Measurements from ENCODE around the gene CAPN15. TPM values are rescaled to one million over a fixed set of nuclear protein-coding genes. Genes with fewer than 3 reads are reported as not detected.

The CAPN15 gene
- total RNA-seq, 4 donors from 2014 or later, result 59.9 to 86.4 (median 75.2) TPM

GRCh38 chr16:508884-509736 is 18.4 kb upstream of the CAPN15 start:
- H3K27me3 ChIP-seq, result no peaks in the 10 kb centered on the region
- no peak overlapping the region for H3K4me3 ChIP-seq
- peak in 1 of 2 donors; percentile 67 for DNase-seq (ENCODE audit: low spot score in 2 of 2)
- peaks cover 22% of the 10 kb centered on the region for H3K36me3 ChIP-seq
- TF ChIP-seq CTCF (IDR thresholded peaks at IDR 0.05) (no peak), POLR2AphosphoS5 (IDR thresholded peaks at IDR 0.05) (no peak), EP300 (IDR thresholded peaks at IDR 0.05) (no peak), POLR2A (IDR thresholded peaks at IDR 0.05) (no peak)
- H3K27ac ChIP-seq, result no peak overlapping the region
- 88% methylated on average over 18 of the region's 18 CpGs for WGBS
- no peaks in the 10 kb centered on the region for H3K4me1 ChIP-seq
- no peaks in the 10 kb centered on the region for H3K9me3 ChIP-seq

- Histone ChIP-seq H3K9me3 (no peaks in the 10 kb centered on the region), H3K4me1 (no peaks in the 10 kb centered on the region), H3K36me3 (peaks cover 25% of the 10 kb centered on the region), H3K4me3 (no peak overlapping the region), H3K27me3 (no peaks in the 10 kb centered on the region), H3K27ac (no peak overlapping the region)
- 94% methylated on average over 6 of the region's 35 CpGs for whole genome bisulfite sequencing
- no peak for DNase-seq (ENCODE audit: low spot score in 2 of 2)
- TF ChIP-seq CTCF (IDR thresholded peaks at IDR 0.05) (no peak), POLR2A (IDR thresholded peaks at IDR 0.05) (no peak), POLR2AphosphoS5 (IDR thresholded peaks at IDR 0.05) (no peak), EP300 (IDR thresholded peaks at IDR 0.05) (no peak)
Measured at GRCh38 chr16:510066-510825, 17.3 kb upstream of the CAPN15 start.

- Histone ChIP-seq H3K9me3 (no peaks in the 10 kb centered on the region), H3K4me1 (no peaks in the 10 kb centered on the region), H3K4me3 (no peak overlapping the region), H3K27ac (no peak overlapping the region), H3K36me3 (peaks cover 35% of the 10 kb centered on the region), H3K27me3 (no peaks in the 10 kb centered on the region)
- no peak for DNase-seq (ENCODE audit: low spot score in 2 of 2)
- 95% methylated on average over 6 of the region's 6 CpGs for WGBS
- no peak for TF ChIP-seq CTCF (IDR thresholded peaks at IDR 0.05)
Measured at GRCh38 chr16:512802-513201, 14.7 kb upstream of the CAPN15 start.

- peaks cover 39% of the 10 kb centered on the region for H3K36me3 ChIP-seq
- WGBS, result no CpG with 5 or more reads among the region's 10 CpGs
- no peak for TF ChIP-seq POLR2AphosphoS5 (IDR thresholded peaks at IDR 0.05)
- no peak for TF ChIP-seq EP300 (IDR thresholded peaks at IDR 0.05)
- TF ChIP-seq CTCF (IDR thresholded peaks at IDR 0.05), result no peak
- no peak for TF ChIP-seq POLR2A (IDR thresholded peaks at IDR 0.05)
- H3K4me3 ChIP-seq, result no peak overlapping the region
- H3K9me3 ChIP-seq, result no peaks in the 10 kb centered on the region
- H3K27ac ChIP-seq, result no peak overlapping the region
- H3K4me1 ChIP-seq, result no peaks in the 10 kb centered on the region
- no peaks in the 10 kb centered on the region for H3K27me3 ChIP-seq
- no peak for DNase-seq (ENCODE audit: low spot score in 2 of 2)
Measured at GRCh38 chr16:513950-514349, 13.6 kb upstream of the CAPN15 start.

Data from suprapubic skin (tissue), 4 donors.